GM10266 (cell line): ENCODE results near the gene SAMD5.

ENCODE experiments used
- DNase-seq: peaks from one replicate; pipeline ENCODE4 v3.0.0; 2012; ENCODE audit errors: extremely low spot score
- CTCF ChIP-seq: IDR thresholded peaks from 2 replicates; pipeline ENCODE4 v1.5.1; 2012; ENCODE audit warnings: mild to moderate bottlenecking, low read depth; ENCODE audit not compliant: control insufficient read depth, insufficient read depth; ENCODE audit errors: missing control alignments

The SAMD5 gene

GRCh38 chr6:147549531-147549930, 41.0 kb downstream of the SAMD5 start:
- TF ChIP-seq CTCF: no peak

GRCh38 chr6:147551976-147552375, 43.5 kb downstream of the SAMD5 start:
- DNase-seq: no peak
- TF ChIP-seq CTCF: no peak

More at GRCh38 chr6:147549531-147549930, 41.0 kb downstream of the SAMD5 start:
- DNase-seq: no peak

- TF ChIP-seq CTCF: no peak
- DNase-seq: no peak
These were observed 44.6 kb downstream of the SAMD5 start for GRCh38 chr6:147553099-147553498.

GRCh38 chr6:147554281-147554680, 45.8 kb downstream of the SAMD5 start:
- no peak for DNase-seq

GRCh38 chr6:147559006-147559405, 50.5 kb downstream of the SAMD5 start:
- no peak for DNase-seq
- no peak for TF ChIP-seq CTCF

More at GRCh38 chr6:147554281-147554680, 45.8 kb downstream of the SAMD5 start:
- TF ChIP-seq CTCF: no peak

- no peak for DNase-seq
- no peak for TF ChIP-seq CTCF
These were observed 52.2 kb downstream of the SAMD5 start for GRCh38 chr6:147560670-147561069.

- no peak for TF ChIP-seq CTCF
- DNase-seq: no peak
These were observed 53.2 kb downstream of the SAMD5 start for GRCh38 chr6:147561726-147562125.
